ENCODE measurements around the gene PRM1.

GRCh38 chr16:11323551-11324336 is 42.6 kb upstream of the PRM1 start:
- TF ChIP-seq EZH2 (IDR thresholded peaks at IDR 0.05; ENCODE audit: borderline replicate concordance): no peak
- TF ChIP-seq CTCF (IDR thresholded peaks at IDR 0.05; ENCODE audit: poor library complexity): no peak
- TF ChIP-seq EZH2phosphoT487 (IDR thresholded peaks at IDR 0.05; ENCODE audit: low read depth, severe bottlenecking, unreplicated experiment): no peak

Data from hepatocyte (in vitro differentiated cells).